ENCODE results near the gene CDYL. TPM values are rescaled to one million over a fixed set of nuclear protein-coding genes. Genes with fewer than 3 reads are reported as not detected.

The CDYL gene
- polyA plus RNA-seq, 1 of the 3 experiments (the other 2 are of a cell fraction), result 13.3 TPM

DNA sequence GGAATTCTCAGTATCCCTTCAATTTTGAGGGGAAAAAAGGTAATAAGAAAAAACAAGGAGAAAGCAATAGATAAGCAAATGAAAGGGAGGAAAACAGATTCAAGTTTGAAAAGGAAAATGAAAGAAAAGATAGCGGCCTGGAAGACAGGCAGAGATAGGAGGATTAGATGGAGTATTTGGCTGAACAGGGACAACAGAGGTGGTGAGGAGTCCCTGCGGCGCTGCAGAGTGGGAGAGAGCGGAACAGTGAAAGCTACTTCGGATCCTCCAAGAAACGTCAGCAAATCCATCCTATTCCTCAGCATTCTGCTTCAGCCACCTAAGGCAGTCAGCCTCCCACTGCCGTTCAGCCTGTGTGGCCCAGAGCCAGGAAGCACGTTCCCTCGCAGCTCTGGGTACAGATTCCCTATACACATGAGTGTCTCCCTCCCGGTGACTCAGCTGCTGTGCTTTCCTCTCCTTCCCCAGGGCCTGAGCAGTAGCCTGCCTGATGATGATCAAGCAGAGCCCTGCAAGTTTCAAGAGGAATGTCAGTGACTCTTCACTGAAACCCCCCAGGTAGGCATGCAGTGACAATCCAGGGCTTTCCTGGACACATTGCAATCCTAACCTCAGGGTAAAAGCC is 43.4 kb upstream of the CDYL start:
- Histone ChIP-seq H3K4me3 (ENCODE audit: low read depth in 2 of 2, low read length in 1 of 2) (peak overlapping the region; percentile 31 to 48; a peak in 3 of 4 replicates), H3K36me3 (replicated peaks in 1 of 2; ENCODE audit: control insufficient read depth in 1 of 2, insufficient read depth in 2 of 2, low read length in 1 of 2) (no peaks in the 10 kb centered on the region), H3K27me3 (ENCODE audit: insufficient read depth) (no peaks in the 10 kb centered on the region; the same call in 1 of the 2 replicates), H3K4me2 (peak overlapping the region; percentile 70), H3K9me3 (no peaks in the 10 kb centered on the region), H4K20me1 (ENCODE audit: insufficient read depth) (no peaks in the 10 kb centered on the region), H3F3A (replicated peaks; ENCODE audit: insufficient read depth) (peaks cover 13% of the 10 kb centered on the region), H3K4me1 (ENCODE audit: control insufficient read depth in 1 of 2, insufficient read depth in 2 of 2, low read depth in 1 of 2, low read length in 1 of 2) (peaks cover 8 to 11% of the 10 kb centered on the region in 2 experiments; a peak in 2 of 4 replicates), H3K79me2 (ENCODE audit: insufficient read depth) (no peaks in the 10 kb centered on the region), H3K9me2 (no peaks in the 10 kb centered on the region), H3K9ac (peak overlapping the region; percentile 22; the same call in 1 of the 2 replicates), H3K27ac (ENCODE audit: low read depth in 2 of 2, low read length in 1 of 2) (peak overlapping the region; percentile 31 to 79; a peak in 3 of 4 replicates), H2AFZ (ENCODE audit: low read depth) (peak overlapping the region; percentile 62; the same call in 1 of the 2 replicates)
- WGBS (ENCODE audit: low lambda C conversion rate), result 22% methylated on average over 10 of the region's 10 CpGs
- CTCF ChIA-PET, result no interaction called here
- POLR2A ChIA-PET, result no interaction called here
- DNase-seq, result peak; percentile 39
- TF ChIP-seq, protein P1, sequence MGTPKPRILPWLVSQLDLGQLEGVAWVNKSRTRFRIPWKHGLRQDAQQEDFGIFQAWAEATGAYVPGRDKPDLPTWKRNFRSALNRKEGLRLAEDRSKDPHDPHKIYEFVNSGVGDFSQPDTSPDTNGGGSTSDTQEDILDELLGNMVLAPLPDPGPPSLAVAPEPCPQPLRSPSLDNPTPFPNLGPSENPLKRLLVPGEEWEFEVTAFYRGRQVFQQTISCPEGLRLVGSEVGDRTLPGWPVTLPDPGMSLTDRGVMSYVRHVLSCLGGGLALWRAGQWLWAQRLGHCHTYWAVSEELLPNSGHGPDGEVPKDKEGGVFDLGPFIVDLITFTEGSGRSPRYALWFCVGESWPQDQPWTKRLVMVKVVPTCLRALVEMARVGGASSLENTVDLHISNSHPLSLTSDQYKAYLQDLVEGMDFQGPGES (IDR thresholded peaks at IDR 0.05; ENCODE audit: low read depth, low read length), result no peak
- TF ChIP-seq YY1 (IDR thresholded peaks at IDR 0.05; ENCODE audit: low read depth), result no peak
- peak; percentile 86 for TF ChIP-seq NFIC (IDR thresholded peaks at IDR 0.05; ENCODE audit: borderline replicate concordance)
- TF ChIP-seq GABPA (IDR thresholded peaks at IDR 0.05; ENCODE audit: low read depth), result no peak
- no peak for TF ChIP-seq RXRA (IDR thresholded peaks at IDR 0.05; ENCODE audit: borderline replicate concordance, low read depth)
- no peak for TF ChIP-seq CHD2 (IDR thresholded peaks at IDR 0.05; ENCODE audit: low read length, partially characterized antibody)
- TF ChIP-seq SMC3 (IDR thresholded peaks at IDR 0.05; ENCODE audit: low read depth, low read length), result no peak
- no peak for TF ChIP-seq GATA2 (CRISPR knock-in tag; IDR thresholded peaks at IDR 0.05)
- no peak for TF ChIP-seq ELF1 (IDR thresholded peaks at IDR 0.05)
- TF ChIP-seq MEF2A (IDR thresholded peaks at IDR 0.05; ENCODE audit: borderline replicate concordance, low read depth), result no peak
- TF ChIP-seq, protein P2, sequence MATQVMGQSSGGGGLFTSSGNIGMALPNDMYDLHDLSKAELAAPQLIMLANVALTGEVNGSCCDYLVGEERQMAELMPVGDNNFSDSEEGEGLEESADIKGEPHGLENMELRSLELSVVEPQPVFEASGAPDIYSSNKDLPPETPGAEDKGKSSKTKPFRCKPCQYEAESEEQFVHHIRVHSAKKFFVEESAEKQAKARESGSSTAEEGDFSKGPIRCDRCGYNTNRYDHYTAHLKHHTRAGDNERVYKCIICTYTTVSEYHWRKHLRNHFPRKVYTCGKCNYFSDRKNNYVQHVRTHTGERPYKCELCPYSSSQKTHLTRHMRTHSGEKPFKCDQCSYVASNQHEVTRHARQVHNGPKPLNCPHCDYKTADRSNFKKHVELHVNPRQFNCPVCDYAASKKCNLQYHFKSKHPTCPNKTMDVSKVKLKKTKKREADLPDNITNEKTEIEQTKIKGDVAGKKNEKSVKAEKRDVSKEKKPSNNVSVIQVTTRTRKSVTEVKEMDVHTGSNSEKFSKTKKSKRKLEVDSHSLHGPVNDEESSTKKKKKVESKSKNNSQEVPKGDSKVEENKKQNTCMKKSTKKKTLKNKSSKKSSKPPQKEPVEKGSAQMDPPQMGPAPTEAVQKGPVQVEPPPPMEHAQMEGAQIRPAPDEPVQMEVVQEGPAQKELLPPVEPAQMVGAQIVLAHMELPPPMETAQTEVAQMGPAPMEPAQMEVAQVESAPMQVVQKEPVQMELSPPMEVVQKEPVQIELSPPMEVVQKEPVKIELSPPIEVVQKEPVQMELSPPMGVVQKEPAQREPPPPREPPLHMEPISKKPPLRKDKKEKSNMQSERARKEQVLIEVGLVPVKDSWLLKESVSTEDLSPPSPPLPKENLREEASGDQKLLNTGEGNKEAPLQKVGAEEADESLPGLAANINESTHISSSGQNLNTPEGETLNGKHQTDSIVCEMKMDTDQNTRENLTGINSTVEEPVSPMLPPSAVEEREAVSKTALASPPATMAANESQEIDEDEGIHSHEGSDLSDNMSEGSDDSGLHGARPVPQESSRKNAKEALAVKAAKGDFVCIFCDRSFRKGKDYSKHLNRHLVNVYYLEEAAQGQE (IDR thresholded peaks at IDR 0.05; ENCODE audit: low read depth, low read length), result 0 out of 2 replicates have a peak, but pooled peaks have one; percentile 18
- no peak for TF ChIP-seq FOXM1 (IDR thresholded peaks at IDR 0.05; ENCODE audit: low read depth)
- no peak for TF ChIP-seq NRF1 (IDR thresholded peaks at IDR 0.05; ENCODE audit: low read depth, low read length)
- TF ChIP-seq, protein P3, sequence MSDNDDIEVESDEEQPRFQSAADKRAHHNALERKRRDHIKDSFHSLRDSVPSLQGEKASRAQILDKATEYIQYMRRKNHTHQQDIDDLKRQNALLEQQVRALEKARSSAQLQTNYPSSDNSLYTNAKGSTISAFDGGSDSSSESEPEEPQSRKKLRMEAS (IDR thresholded peaks at IDR 0.05; ENCODE audit: low read depth), result peak; percentile 96
- TF ChIP-seq RCOR1 (IDR thresholded peaks at IDR 0.05; ENCODE audit: low read length), result no peak
- no peak for TF ChIP-seq FOXJ3 (CRISPR knock-in tag; IDR thresholded peaks at IDR 0.05)
- peak in 1 of 2 experiments; percentile 16; a peak in 1 of 4 replicates for TF ChIP-seq EP300 (IDR thresholded peaks at IDR 0.05; ENCODE audit: borderline replicate concordance in 1 of 2, low read depth in 1 of 2, low read length in 1 of 2)
- TF ChIP-seq EZH2phosphoT487 (IDR thresholded peaks at IDR 0.05; ENCODE audit: borderline replicate concordance, low read depth), result no peak
- no peak for TF ChIP-seq MXI1 (IDR thresholded peaks at IDR 0.05; ENCODE audit: low read depth, low read length)
- peak; percentile 62 for TF ChIP-seq JUND (IDR thresholded peaks at IDR 0.05)
- TF ChIP-seq FOSL2 (IDR thresholded peaks at IDR 0.05; ENCODE audit: borderline replicate concordance, low read depth), result peak; percentile 78
- no peak for TF ChIP-seq SIN3A (IDR thresholded peaks at IDR 0.05; ENCODE audit: borderline replicate concordance, low read depth, low read length)
- no peak for TF ChIP-seq RFX5 (IDR thresholded peaks at IDR 0.05; ENCODE audit: low read length)
- TF ChIP-seq RAD21 (IDR thresholded peaks at IDR 0.05; ENCODE audit: low read length), result no peak
- TF ChIP-seq, protein P4, sequence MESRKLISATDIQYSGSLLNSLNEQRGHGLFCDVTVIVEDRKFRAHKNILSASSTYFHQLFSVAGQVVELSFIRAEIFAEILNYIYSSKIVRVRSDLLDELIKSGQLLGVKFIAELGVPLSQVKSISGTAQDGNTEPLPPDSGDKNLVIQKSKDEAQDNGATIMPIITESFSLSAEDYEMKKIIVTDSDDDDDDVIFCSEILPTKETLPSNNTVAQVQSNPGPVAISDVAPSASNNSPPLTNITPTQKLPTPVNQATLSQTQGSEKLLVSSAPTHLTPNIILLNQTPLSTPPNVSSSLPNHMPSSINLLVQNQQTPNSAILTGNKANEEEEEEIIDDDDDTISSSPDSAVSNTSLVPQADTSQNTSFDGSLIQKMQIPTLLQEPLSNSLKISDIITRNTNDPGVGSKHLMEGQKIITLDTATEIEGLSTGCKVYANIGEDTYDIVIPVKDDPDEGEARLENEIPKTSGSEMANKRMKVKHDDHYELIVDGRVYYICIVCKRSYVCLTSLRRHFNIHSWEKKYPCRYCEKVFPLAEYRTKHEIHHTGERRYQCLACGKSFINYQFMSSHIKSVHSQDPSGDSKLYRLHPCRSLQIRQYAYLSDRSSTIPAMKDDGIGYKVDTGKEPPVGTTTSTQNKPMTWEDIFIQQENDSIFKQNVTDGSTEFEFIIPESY (IDR thresholded peaks at IDR 0.05; ENCODE audit: borderline replicate concordance, low read depth), result no peak
- TF ChIP-seq, protein P5, sequence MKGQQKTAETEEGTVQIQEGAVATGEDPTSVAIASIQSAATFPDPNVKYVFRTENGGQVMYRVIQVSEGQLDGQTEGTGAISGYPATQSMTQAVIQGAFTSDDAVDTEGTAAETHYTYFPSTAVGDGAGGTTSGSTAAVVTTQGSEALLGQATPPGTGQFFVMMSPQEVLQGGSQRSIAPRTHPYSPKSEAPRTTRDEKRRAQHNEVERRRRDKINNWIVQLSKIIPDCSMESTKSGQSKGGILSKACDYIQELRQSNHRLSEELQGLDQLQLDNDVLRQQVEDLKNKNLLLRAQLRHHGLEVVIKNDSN (IDR thresholded peaks at IDR 0.05; ENCODE audit: borderline replicate concordance, low read depth), result no peak
- no peak for TF ChIP-seq POLR2AphosphoS5 (IDR thresholded peaks at IDR 0.05; ENCODE audit: low read depth, low read length)
